HG03196 (cell line): ENCODE measurements around the gene HPCAL1.
"Not testable (repeated sequence)": the region's sequence is repeated elsewhere in the genome, so short reads cannot be mapped to it uniquely, and the experiment has no call there.

Source experiments
- ATAC-seq: cut with Tn5 transposase; IDR thresholded peaks from one replicate; pipeline ENCODE4 v1.9.1; 2021; ENCODE audit not compliant: unreplicated experiment

Gene HPCAL1

GRCh38 chr2:10452956-10453904, 150.5 kb downstream of the HPCAL1 start:
- no peak for ATAC-seq

DNA sequence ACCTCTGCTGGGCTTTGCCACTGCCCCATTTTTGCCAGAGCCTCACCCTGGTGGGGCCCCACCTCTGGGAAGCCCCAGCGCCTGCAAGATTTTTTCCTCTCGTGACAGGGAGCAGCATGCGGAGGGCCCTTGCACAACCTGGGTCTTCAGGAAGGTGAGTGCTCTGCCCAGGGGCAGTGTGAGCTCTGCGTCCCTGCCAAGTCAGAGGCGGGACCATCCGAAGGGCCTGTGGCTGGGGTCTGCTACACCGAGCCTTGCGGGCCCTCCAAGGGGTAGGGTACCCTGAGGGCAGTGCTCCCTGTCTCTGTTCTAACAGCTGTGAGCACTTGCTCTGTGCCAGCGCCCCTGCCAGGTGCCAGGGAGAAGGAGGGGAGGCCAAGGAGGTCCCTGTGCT, 151.2 kb downstream of the HPCAL1 start:
- ATAC-seq, result no peak

GRCh38 chr2:10454505-10454904, 151.8 kb downstream of the HPCAL1 start:
- no peak for ATAC-seq

GRCh38 chr2:10457195-10457594, 154.5 kb downstream of the HPCAL1 start:
- not testable (repeated sequence) for ATAC-seq

GRCh38 chr2:10457846-10458598, 155.3 kb downstream of the HPCAL1 start:
- no peak for ATAC-seq

DNA sequence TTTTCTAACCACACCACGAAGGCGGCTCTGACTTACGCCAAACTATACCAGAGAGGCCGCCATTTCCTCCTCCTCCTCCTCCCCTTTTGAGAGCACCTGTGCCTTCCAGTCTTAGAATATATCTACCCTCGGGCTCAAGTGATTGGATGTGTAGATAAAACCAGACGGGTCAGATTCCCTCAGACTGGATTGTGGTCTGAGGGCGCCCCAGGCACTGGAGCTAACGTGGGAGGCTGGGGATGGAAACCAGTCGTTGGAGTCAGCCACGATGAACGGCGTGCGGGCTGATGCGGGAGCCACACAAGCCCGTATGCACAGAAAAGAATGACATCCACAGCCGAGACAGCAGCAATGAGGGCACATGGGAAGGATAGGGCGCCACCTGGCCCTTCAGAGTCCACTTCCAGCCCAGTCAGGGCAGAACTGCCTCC, 157.7 kb downstream of the HPCAL1 start:
- ATAC-seq, result no peak

- no peak for ATAC-seq
Observed at GRCh38 chr2:10462178-10463083, 159.7 kb downstream of the HPCAL1 start.

GRCh38 chr2:10465910-10466309, 163.2 kb downstream of the HPCAL1 start:
- ATAC-seq, result no peak

DNA sequence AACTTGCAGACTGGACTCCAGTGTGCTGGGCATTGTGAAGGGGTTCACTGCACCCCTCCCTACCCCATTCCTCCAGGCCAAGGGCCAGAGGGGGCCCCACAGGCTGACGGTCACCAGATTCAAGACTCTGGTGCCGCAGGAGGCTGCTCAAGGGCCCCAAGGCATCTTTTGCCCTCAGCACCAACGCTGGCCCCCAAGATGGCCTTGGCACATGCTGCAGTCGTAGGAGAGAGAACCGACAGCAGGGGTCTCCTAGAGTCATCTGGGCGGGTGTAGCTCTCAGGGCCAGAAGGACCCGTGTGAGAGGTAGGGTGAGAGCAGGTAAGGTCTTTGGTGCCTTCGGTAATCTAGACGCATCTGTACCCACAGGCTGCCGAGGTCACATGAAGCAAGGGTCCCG, 164.1 kb downstream of the HPCAL1 start:
- ATAC-seq, result no peak

- no peak for ATAC-seq
Observed at GRCh38 chr2:10467401-10467800, 164.7 kb downstream of the HPCAL1 start.

DNA sequence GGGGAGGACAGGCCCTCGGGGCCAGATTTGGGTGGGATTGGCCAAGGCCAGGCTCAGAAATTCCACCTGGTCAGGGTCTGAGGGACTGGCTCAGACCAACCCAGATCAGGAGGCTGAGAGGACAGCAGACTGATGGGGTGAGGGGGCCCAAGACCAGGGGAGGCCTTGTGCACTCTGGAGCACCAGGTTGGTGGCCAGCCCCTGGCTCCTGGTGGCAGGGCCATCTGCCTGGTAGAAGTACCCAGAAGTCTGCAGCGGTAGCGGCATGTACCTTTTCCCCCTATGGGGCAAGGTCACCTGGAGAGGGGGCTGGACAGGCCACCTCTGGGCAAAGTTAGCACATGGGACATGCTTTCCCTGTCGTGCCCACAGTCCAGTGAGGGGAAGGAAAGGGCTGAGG, 166.6 kb downstream of the HPCAL1 start:
- ATAC-seq, result no peak

DNA sequence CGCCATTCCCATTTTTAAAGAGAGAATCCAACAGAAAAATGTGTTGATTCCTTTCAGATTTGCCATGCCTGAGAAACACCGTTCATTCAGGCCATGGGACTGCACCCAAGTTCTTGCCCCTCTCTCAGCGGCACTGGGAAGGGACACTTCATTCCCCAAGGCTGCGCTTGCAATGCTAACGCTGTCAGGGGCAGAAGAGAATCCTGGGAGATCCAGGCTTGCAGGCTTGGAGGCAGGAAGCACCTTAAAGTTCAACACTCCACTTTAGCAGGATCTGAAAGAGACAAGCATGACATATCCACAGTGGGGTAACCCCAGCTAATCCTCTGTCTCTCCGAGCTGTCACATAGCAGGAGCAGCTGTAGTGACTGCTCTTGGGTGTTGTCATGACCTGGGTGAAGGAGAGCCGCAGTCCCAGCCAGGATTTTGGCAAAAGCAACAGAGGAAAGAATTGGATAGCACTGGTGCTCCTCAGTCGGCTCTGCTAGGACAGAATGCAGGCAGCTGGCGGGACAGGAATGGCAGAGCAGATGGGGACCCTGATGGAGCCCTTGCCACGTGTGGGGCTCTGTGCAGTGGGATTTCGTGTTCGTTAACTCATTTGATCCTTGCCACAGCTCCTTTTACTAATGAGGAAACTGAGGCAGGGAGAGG, 167.4 kb downstream of the HPCAL1 start:
- no peak for ATAC-seq

DNA sequence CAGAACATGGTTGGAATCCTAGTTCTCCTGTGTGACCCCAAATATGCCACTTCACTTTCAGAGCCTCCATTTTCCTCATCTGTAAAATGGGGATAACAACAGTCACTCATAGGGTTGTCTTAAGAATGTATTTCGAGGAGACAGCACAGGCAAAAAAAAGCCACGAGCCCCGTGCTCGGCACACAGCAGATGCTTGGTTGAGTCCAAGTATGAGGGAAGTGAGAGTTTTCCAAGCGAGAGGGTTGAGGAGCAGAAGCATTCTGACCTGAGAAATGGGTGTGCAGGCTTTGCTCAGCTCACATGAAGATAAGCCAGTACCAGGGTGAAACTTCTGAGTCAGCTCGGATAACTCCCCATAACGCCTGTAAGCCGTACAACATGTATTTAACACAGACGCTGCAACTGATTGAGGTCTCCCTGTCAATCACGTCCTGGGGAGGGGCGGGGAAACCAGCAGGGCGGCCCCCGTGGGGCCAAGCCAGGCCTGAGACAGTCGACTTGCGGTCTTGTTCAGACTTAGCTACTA, 168.4 kb downstream of the HPCAL1 start:
- no peak for ATAC-seq

- no peak for ATAC-seq
Observed at GRCh38 chr2:10471955-10472354, 169.3 kb downstream of the HPCAL1 start.

- ATAC-seq, result no peak
Observed at GRCh38 chr2:10473121-10473756, 170.5 kb downstream of the HPCAL1 start.

DNA sequence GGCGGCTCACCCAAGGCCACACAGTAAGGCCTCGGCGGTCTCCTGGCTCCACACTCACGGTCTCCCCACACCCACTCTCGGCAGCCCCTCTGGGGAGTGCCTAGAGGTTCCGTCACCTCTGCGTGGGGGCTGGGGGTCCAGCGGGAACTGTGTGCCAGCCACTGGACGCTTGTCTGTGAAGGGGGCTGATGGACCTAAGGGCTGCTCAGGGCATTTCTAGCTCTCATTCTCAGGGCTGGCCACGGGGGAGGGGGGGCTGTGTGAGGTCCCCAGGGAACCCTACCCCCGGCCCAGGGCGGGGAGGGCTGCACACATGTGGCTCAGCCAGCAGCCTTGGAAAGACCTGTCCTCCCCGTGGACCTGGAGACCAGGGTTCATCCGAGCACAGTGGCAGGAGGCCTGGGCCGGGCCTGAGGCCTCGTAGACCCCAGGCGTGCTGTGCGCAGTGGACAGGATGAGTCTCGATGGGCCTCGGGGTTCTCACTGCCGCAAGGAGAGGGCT, 172.6 kb downstream of the HPCAL1 start:
- ATAC-seq, result no peak

- ATAC-seq, result no peak
Observed at GRCh38 chr2:10475811-10476660, 173.3 kb downstream of the HPCAL1 start.

DNA sequence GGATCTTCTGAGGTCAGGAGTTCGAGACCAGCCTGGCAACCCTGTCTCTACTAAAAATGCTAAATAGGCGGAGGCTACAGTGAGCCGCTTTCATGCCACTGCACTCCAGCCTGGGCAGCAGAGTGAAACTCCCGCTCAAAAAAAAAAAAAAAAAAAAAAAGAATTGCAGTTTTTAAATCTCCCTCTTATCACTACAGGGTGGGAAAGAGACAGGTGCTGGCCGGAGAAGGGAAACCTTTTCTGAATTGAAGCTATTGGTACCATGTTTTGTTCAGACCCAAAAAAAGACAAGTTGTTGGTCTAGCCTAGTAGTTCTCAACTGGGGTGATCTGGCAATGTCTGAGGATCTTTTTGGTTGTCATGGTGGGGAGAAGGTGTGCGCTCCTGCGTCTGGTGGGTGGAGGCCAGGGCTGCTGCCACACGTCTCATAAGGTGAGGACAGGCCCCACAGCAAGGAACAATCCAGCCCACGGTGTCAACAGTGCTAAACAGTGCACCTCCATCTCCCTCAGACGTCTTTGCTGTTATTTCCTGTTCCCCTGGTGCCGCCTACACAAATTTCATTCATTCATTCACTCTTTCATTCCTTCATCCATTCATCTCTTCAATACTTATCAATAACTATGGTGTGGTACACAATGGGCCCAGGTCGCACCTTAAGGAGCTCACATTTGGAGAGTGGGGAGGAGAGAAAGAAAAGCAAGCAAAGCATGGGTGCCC, 174.2 kb downstream of the HPCAL1 start:
- ATAC-seq, result no peak
